ENCODE results near the gene CAMSAP1.

The CAMSAP1 gene

DNA sequence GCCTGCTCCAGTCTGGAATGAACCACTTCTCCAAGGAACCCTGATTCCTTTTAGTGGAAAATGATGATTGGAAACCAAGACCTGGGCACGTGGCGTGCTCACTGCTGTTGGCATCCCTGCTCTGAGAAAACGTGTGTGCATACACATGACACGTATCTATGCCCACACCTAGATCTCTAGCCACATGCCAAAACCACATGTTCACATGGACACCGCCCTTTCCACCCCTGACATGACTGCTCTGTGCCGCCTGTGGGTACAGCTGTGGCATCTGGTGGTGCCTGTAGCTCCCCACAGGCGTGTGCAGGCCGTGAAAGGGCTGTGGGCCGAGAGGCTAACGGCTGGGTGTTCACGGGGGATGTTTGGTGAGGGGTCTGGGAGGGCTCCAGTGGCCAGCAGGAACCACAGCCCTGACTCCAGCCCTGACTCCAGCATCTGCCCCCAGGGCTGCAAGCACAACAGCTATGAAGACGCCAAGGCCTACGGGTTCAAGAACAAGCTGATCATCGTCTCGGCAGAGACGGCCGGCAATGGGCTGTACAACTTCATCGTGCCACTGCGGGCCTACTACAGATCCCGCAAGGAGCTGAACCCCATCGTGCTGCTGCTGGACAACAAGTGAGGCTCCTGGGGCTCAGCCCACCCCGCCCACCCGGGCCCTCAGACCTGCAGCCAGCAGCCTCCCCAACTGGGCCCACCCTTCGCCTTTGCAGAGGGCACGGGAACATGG, 130.3 kb downstream of the CAMSAP1 start:
- H4K20me1 ChIP-seq (ENCODE audit: insufficient read depth, low read length): no peaks in the 10 kb centered on the region
- no peak overlapping the region for H3K4me3 ChIP-seq (ENCODE audit: low read length)
- no peaks in the 10 kb centered on the region for H3K4me1 ChIP-seq (ENCODE audit: low read length)
- H3K27ac ChIP-seq (ENCODE audit: low read length): no peak overlapping the region
- no peak for TF ChIP-seq EZH2phosphoT487 (IDR thresholded peaks at IDR 0.05; ENCODE audit: low read depth)
- TF ChIP-seq, protein P1, sequence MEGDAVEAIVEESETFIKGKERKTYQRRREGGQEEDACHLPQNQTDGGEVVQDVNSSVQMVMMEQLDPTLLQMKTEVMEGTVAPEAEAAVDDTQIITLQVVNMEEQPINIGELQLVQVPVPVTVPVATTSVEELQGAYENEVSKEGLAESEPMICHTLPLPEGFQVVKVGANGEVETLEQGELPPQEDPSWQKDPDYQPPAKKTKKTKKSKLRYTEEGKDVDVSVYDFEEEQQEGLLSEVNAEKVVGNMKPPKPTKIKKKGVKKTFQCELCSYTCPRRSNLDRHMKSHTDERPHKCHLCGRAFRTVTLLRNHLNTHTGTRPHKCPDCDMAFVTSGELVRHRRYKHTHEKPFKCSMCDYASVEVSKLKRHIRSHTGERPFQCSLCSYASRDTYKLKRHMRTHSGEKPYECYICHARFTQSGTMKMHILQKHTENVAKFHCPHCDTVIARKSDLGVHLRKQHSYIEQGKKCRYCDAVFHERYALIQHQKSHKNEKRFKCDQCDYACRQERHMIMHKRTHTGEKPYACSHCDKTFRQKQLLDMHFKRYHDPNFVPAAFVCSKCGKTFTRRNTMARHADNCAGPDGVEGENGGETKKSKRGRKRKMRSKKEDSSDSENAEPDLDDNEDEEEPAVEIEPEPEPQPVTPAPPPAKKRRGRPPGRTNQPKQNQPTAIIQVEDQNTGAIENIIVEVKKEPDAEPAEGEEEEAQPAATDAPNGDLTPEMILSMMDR (IDR thresholded peaks at IDR 0.05; ENCODE audit: low read depth, low read length): no peak
- no peaks in the 10 kb centered on the region for H3K36me3 ChIP-seq (replicated peaks; ENCODE audit: low read depth, low read length)
- no peaks in the 10 kb centered on the region for H3K79me2 ChIP-seq (ENCODE audit: low read length)
- no peak overlapping the region for H2AFZ ChIP-seq (ENCODE audit: low read depth, low read length)
- H3K27me3 ChIP-seq (ENCODE audit: low read depth, low read length): no peaks in the 10 kb centered on the region
- H3K9ac ChIP-seq (ENCODE audit: low read length): no peak overlapping the region
- H3K4me2 ChIP-seq (ENCODE audit: low read length): no peak overlapping the region
- no peaks in the 10 kb centered on the region for H3K9me3 ChIP-seq (ENCODE audit: insufficient read depth, low read length)

DNA sequence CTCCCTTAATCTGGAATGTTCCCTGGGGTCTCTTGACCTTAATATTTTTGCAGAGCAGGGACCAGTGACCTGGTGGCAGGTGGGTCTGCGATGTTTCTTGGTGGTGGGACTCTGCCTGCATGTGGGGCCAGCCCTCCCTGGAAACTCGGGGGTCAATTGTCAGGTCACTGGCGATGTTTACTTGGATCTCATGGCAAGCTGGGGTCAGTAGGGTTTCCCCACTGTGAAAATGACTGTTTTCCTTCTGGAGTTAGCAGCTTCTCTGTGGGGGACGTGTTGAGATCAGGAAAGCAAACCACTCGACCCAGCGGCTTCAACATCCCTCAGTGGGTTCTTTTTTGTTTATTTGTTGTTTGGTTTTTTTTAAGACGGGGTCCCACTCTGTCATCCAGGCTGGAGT, 131.4 kb downstream of the CAMSAP1 start:
- TF ChIP-seq, protein P1 (IDR thresholded peaks at IDR 0.05; ENCODE audit: low read depth, low read length): no peak
- no peak for TF ChIP-seq EZH2phosphoT487 (IDR thresholded peaks at IDR 0.05; ENCODE audit: low read depth)
- Histone ChIP-seq H3K9me3 (ENCODE audit: insufficient read depth, low read length) (no peaks in the 10 kb centered on the region), H3K4me1 (ENCODE audit: low read length) (no peaks in the 10 kb centered on the region), H3K79me2 (ENCODE audit: low read length) (no peaks in the 10 kb centered on the region), H3K27me3 (ENCODE audit: low read depth, low read length) (no peaks in the 10 kb centered on the region), H3K27ac (ENCODE audit: low read length) (no peak overlapping the region), H3K9ac (ENCODE audit: low read length) (no peak overlapping the region), H3K36me3 (replicated peaks; ENCODE audit: low read depth, low read length) (no peaks in the 10 kb centered on the region), H4K20me1 (ENCODE audit: insufficient read depth, low read length) (no peaks in the 10 kb centered on the region), H3K4me3 (ENCODE audit: low read length) (no peak overlapping the region), H3K4me2 (ENCODE audit: low read length) (no peak overlapping the region), H2AFZ (ENCODE audit: low read depth, low read length) (no peak overlapping the region)

DNA sequence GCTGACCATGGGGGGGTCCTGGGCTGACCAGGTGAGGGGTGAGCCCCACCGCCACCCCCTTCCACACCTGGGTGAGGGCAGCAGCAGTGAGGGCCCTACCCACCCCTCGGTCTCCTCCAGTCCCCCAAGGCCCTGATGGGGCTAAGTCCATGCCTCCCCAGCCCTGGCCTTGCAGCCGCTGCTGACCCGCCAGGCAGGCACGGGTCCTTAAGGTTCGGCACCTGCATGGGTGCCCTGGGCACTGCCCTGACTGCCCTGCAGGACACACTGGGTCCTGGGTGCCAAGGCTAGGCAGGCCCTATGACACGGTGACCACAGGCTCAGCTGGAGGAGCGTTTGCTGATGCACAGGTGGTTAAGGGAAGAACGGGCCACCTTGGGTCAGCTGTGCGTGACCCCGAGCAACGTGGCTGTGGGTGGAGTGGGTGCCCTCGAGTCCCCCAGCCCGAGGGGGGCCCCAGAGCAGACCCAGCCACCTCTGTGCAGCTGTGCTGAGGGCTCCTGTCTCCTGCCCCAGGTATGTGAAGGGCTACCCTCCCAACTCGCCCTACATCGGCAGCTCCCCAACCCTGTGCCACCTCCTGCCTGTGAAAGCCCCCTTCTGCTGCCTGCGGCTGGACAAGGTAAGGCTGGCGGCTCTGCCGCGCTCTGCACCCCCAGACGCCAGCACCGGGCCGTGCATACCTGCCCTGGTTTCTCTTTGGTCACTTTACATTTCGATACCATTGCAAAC, 132.4 kb downstream of the CAMSAP1 start:
- no peak overlapping the region for H3K9ac ChIP-seq (ENCODE audit: low read length)
- no peaks in the 10 kb centered on the region for H3K9me3 ChIP-seq (ENCODE audit: insufficient read depth, low read length)
- no peaks in the 10 kb centered on the region for H4K20me1 ChIP-seq (ENCODE audit: insufficient read depth, low read length)
- no peaks in the 10 kb centered on the region for H3K27me3 ChIP-seq (ENCODE audit: low read depth, low read length)
- no peak overlapping the region for H3K4me3 ChIP-seq (ENCODE audit: low read length)
- no peak overlapping the region for H2AFZ ChIP-seq (ENCODE audit: low read depth, low read length)
- no peaks in the 10 kb centered on the region for H3K79me2 ChIP-seq (ENCODE audit: low read length)
- TF ChIP-seq, protein P1 (IDR thresholded peaks at IDR 0.05; ENCODE audit: low read depth, low read length): no peak
- TF ChIP-seq EZH2phosphoT487 (IDR thresholded peaks at IDR 0.05; ENCODE audit: low read depth): no peak
- no peak overlapping the region for H3K27ac ChIP-seq (ENCODE audit: low read length)
- H3K36me3 ChIP-seq (replicated peaks; ENCODE audit: low read depth, low read length): no peaks in the 10 kb centered on the region
- H3K4me1 ChIP-seq (ENCODE audit: low read length): no peaks in the 10 kb centered on the region
- H3K4me2 ChIP-seq (ENCODE audit: low read length): no peak overlapping the region

DNA sequence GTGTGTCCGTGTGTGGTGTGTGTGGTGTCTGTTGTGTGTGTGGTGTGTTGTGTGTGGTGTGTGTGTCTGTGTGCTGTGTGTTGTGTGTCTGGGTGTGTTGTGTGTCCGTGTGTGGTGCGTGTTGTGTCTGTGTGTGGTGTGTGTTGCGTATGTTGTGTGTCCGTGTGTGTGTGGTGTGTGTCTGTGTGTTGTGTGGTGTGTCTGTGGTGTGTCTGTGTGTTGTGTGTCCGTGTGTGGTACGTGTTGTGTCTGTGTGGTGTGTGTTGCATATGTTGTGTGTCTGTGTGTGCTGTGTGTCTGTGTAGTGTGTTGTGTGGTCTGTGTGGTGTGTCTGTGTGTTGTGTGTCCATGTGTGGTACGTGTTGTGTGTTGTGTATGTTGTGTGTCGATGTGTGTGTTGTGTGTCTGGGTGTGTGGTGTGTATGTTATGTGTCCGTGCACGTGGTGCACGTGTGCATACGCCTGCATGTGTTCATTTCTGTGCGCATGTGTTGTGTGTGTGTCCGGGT, 133.1 kb downstream of the CAMSAP1 start:
- Histone ChIP-seq H3K79me2 (ENCODE audit: low read length) (no peaks in the 10 kb centered on the region), H3K36me3 (replicated peaks; ENCODE audit: low read depth, low read length) (no peaks in the 10 kb centered on the region), H3K9me3 (ENCODE audit: insufficient read depth, low read length) (no peaks in the 10 kb centered on the region), H3K27me3 (ENCODE audit: low read depth, low read length) (no peaks in the 10 kb centered on the region), H4K20me1 (ENCODE audit: insufficient read depth, low read length) (no peaks in the 10 kb centered on the region), H3K4me1 (ENCODE audit: low read length) (no peaks in the 10 kb centered on the region), H2AFZ (ENCODE audit: low read depth, low read length) (no peak overlapping the region), H3K4me3 (ENCODE audit: low read length) (no peak overlapping the region), H3K9ac (ENCODE audit: low read length) (no peak overlapping the region), H3K27ac (ENCODE audit: low read length) (no peak overlapping the region), H3K4me2 (ENCODE audit: low read length) (no peak overlapping the region)
- no peak for TF ChIP-seq EZH2phosphoT487 (IDR thresholded peaks at IDR 0.05; ENCODE audit: low read depth)
- TF ChIP-seq, protein P1 (IDR thresholded peaks at IDR 0.05; ENCODE audit: low read depth, low read length): no peak

All from OCI-LY3 (cell line).